Measurements from ENCODE around the gene FOXC1. TPM values are rescaled to one million over a fixed set of nuclear protein-coding genes. Genes with fewer than 3 reads are reported as not detected.

Gene FOXC1
- total RNA-seq, 1 experiment from 2014 or later, result 40.7 TPM

DNA sequence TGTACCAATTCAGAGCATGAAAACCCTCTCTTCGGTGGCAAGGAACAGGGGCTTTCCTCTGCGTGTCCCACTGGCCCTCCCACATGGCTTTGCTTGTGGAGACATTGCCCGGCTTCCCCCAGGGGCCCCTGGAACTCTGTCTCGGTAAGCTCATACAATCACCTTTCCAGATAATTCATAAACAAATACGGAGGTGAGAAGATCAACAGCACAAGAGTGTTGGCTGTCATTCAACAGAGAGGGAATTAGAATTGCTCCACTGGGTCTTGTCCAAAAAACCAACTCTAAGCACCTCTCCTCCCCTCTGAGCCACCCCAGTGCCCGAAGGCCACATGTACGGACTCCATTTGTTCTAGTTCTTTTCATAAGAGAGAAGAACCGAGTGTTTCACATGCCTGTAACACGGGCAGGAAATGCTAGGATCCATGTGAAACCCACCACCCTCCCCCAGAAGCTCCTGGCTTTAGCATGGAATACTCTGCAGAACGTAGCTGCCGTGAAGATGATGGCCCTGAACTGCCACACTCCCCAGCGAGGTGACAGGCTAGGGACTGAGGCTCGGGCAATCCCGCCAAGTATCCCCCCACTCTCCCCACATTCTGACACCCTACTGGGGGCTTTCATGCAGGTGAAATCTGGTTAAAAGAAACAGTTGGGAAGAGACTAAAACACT lies 24.6 kb upstream of the FOXC1 start:
- RAD21 ChIA-PET (ENCODE audit: low non-redundant PET in 1 of 2, low total read pairs in 2 of 2, uncharacterized antibody in 2 of 2, unreplicated experiment in 2 of 2), result no interaction called here
- no peaks in the 10 kb centered on the region for H3K9me2 ChIP-seq (ENCODE audit: insufficient read depth)
- H3K9ac ChIP-seq (ENCODE audit: low read length), result no peak overlapping the region
- no TSS peak for BruUV-seq (replicated peaks)
- no peak overlapping the region for H3K4me2 ChIP-seq (ENCODE audit: low read length)
- POLR2A ChIA-PET, result no interaction called here
- H3K27me3 ChIP-seq (ENCODE audit: insufficient read depth, low read length), result no peaks in the 10 kb centered on the region
- intact Hi-C loops (cut with micrococcal nuclease), result no loop called here
- no peak overlapping the region for H2AFZ ChIP-seq (ENCODE audit: low read depth, low read length, poor library complexity, severe bottlenecking)
- H3K9me3 ChIP-seq (ENCODE audit: control insufficient read depth in 1 of 2, insufficient read depth in 1 of 2, low read depth in 1 of 2, low read length in 2 of 2), result no peaks in the 10 kb centered on the region
- H3K79me2 ChIP-seq (ENCODE audit: insufficient read depth, low read length), result no peaks in the 10 kb centered on the region
- TF ChIP-seq, protein P1, sequence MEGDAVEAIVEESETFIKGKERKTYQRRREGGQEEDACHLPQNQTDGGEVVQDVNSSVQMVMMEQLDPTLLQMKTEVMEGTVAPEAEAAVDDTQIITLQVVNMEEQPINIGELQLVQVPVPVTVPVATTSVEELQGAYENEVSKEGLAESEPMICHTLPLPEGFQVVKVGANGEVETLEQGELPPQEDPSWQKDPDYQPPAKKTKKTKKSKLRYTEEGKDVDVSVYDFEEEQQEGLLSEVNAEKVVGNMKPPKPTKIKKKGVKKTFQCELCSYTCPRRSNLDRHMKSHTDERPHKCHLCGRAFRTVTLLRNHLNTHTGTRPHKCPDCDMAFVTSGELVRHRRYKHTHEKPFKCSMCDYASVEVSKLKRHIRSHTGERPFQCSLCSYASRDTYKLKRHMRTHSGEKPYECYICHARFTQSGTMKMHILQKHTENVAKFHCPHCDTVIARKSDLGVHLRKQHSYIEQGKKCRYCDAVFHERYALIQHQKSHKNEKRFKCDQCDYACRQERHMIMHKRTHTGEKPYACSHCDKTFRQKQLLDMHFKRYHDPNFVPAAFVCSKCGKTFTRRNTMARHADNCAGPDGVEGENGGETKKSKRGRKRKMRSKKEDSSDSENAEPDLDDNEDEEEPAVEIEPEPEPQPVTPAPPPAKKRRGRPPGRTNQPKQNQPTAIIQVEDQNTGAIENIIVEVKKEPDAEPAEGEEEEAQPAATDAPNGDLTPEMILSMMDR (IDR thresholded peaks at IDR 0.05 in 2 of 3, conservative IDR thresholded peaks at IDR 0.05 in 1 of 3; ENCODE audit: borderline replicate concordance in 1 of 3, insufficient read depth in 1 of 3, low read depth in 2 of 3, low read length in 2 of 3), result no peak
- no peak for TF ChIP-seq EZH2 (IDR thresholded peaks at IDR 0.05)
- no peak for TF ChIP-seq SRF (IDR thresholded peaks at IDR 0.05; ENCODE audit: low read depth)
- TF ChIP-seq POLR2A (IDR thresholded peaks at IDR 0.05; ENCODE audit: borderline replicate concordance, extremely low read depth, insufficient read depth, insufficient read length), result no peak
- no peak for TF ChIP-seq ELF1 (IDR thresholded peaks at IDR 0.05; ENCODE audit: borderline replicate concordance, low read depth)
- TF ChIP-seq, protein P2, sequence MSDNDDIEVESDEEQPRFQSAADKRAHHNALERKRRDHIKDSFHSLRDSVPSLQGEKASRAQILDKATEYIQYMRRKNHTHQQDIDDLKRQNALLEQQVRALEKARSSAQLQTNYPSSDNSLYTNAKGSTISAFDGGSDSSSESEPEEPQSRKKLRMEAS (IDR thresholded peaks at IDR 0.05), result no peak
- TF ChIP-seq TCF7L2 (IDR thresholded peaks at IDR 0.05; ENCODE audit: borderline replicate concordance, extremely low read depth, insufficient read depth, insufficient read length), result no peak
- no peak for TF ChIP-seq ZFX (IDR thresholded peaks at IDR 0.05)
- no peak for TF ChIP-seq POLR2AphosphoS5 (IDR thresholded peaks at IDR 0.05; ENCODE audit: low read depth, low read length)
- TF ChIP-seq RAD21 (IDR thresholded peaks at IDR 0.05; ENCODE audit: low read depth), result no peak
- TF ChIP-seq SIN3A (IDR thresholded peaks at IDR 0.05; ENCODE audit: low read depth), result no peak
- TF ChIP-seq, protein P3, sequence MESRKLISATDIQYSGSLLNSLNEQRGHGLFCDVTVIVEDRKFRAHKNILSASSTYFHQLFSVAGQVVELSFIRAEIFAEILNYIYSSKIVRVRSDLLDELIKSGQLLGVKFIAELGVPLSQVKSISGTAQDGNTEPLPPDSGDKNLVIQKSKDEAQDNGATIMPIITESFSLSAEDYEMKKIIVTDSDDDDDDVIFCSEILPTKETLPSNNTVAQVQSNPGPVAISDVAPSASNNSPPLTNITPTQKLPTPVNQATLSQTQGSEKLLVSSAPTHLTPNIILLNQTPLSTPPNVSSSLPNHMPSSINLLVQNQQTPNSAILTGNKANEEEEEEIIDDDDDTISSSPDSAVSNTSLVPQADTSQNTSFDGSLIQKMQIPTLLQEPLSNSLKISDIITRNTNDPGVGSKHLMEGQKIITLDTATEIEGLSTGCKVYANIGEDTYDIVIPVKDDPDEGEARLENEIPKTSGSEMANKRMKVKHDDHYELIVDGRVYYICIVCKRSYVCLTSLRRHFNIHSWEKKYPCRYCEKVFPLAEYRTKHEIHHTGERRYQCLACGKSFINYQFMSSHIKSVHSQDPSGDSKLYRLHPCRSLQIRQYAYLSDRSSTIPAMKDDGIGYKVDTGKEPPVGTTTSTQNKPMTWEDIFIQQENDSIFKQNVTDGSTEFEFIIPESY (IDR thresholded peaks at IDR 0.05; ENCODE audit: extremely low read depth, insufficient replicate concordance, low read length), result no peak
- no peak for TF ChIP-seq EGR1 (IDR thresholded peaks at IDR 0.05; ENCODE audit: low read depth)
- no peak for TF ChIP-seq REST (IDR thresholded peaks at IDR 0.05; ENCODE audit: low read depth)
- TF ChIP-seq SP1 (IDR thresholded peaks at IDR 0.05; ENCODE audit: low read depth), result no peak
- H3K4me3 ChIP-seq (replicated peaks in 1 of 2; ENCODE audit: low read depth in 1 of 2, low read length in 2 of 2), result no peak overlapping the region
- no peaks in the 10 kb centered on the region for H3K36me3 ChIP-seq (ENCODE audit: control insufficient read depth in 1 of 2, insufficient read depth in 2 of 2, low read length in 2 of 2)
- DNase-seq (ENCODE audit: low read depth, low spot score) (no peak), ATAC-seq (no peak)
- no peaks in the 10 kb centered on the region for H4K20me1 ChIP-seq (ENCODE audit: insufficient read depth)
- no peak overlapping the region for H3K27ac ChIP-seq (ENCODE audit: low read depth, low read length)
- no peaks in the 10 kb centered on the region for H3K4me1 ChIP-seq (ENCODE audit: control insufficient read depth in 1 of 2, insufficient read depth in 2 of 2, low read length in 2 of 2)
- CTCF ChIA-PET, result interaction anchor here (1.8 kb wide), 1 partner anchor 769 kb away, joined by 4 read pairs; no protein-coding TSS in a partner anchor

All from HCT116 (cell line).